GM12801 (cell line): ENCODE data around the gene PRKCZ.

ENCODE experiments used
- TF ChIP-seq, protein P1 (sequence below): IDR thresholded peaks from one replicate; pipeline ENCODE4 v1.5.1; 2011; ENCODE audit warnings: control low read depth; ENCODE audit not compliant: insufficient read length; ENCODE audit errors: extremely low read depth

PRKCZ gene

DNA sequence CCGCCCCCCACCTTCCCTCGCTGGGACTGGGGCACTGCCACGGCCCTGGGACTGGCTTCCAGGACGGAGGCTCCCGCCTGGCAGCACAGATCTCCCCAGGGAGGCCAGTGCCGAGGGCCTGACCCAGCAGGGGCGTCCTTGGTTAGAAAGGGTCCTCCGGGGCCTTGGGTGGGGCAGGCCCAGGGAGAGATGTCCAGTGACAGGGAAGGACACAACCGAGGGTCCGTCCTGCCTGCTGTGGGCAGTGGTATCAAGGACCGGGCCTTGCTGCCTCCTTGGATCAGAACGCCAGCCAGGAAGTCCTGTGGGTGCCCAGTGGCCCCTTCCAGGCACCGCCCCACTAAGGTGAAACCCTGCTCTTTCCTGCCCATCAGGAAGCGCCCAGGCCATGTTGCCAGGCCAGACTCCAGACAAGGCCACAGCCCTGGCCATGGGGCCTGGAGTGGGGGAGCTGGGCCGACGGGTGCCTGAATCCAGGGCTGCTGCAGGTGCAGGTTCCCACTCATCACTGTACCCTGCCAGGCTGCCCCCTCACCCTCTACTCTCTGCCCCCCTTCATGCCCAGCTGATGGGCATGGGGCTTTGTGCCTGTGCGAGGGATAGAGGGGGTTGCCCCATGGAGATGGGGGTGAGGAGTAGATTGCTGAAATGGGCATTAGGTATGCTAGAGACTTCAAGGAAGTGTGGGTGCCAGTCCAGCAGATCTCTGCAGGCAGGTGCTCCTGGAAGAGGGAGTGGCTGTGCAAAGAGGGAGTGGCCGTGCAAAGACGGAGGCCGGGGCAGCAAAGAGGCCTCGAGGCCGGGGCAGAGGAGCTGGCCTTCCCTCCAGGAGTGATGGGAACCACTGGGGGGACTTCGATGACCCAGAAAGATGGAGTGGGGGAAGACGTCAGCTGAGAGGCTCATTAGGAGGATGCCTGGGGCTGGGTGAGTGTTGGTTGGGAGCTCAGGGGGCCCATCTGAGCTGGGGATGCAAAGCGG is 2.2 kb upstream of the PRKCZ start:
- TF ChIP-seq, protein P1, sequence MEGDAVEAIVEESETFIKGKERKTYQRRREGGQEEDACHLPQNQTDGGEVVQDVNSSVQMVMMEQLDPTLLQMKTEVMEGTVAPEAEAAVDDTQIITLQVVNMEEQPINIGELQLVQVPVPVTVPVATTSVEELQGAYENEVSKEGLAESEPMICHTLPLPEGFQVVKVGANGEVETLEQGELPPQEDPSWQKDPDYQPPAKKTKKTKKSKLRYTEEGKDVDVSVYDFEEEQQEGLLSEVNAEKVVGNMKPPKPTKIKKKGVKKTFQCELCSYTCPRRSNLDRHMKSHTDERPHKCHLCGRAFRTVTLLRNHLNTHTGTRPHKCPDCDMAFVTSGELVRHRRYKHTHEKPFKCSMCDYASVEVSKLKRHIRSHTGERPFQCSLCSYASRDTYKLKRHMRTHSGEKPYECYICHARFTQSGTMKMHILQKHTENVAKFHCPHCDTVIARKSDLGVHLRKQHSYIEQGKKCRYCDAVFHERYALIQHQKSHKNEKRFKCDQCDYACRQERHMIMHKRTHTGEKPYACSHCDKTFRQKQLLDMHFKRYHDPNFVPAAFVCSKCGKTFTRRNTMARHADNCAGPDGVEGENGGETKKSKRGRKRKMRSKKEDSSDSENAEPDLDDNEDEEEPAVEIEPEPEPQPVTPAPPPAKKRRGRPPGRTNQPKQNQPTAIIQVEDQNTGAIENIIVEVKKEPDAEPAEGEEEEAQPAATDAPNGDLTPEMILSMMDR, result no peak

DNA sequence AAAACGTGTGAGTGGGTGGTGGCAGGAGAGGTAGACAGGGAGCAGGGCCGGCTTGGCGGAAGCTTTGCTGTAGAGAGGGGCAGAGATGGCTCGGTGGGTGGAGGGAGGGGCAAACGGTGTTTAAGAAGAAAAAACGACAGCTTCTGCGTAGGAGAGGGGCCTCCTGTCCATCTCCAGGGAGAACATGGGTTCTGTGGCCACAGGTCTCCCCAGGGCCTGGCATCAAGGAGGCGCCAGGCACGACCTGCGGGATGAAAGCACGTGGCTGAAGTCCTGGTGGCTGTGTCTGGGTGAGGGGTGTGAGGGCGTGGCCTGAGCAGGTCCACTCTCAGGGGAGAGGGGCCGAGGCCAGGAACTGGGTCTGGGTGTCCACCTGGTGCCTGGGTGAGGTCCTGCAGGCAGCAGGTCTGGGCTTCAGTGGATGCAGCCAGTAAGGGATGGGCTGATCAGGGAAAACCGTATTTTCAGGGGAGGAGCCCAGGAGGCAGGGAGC is 940 bp upstream of the PRKCZ start:
- TF ChIP-seq, protein P1, result no peak

DNA sequence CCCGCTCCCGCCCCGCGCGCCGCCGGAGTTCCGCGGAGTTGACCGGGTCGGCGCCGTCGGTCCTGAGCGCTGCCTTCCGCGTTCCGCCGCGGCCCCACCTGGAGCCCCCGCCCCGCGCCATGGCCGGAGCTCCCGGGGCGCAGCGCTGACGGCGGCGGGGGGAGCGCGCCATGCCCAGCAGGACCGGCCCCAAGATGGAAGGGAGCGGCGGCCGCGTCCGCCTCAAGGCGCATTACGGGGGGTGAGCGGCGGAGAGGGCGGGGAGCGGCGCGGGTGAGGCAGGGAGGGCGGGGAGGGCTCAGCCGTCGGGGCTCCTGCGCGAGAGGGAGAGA is 216 bp downstream of the PRKCZ start:
- TF ChIP-seq, protein P1, result no peak

DNA sequence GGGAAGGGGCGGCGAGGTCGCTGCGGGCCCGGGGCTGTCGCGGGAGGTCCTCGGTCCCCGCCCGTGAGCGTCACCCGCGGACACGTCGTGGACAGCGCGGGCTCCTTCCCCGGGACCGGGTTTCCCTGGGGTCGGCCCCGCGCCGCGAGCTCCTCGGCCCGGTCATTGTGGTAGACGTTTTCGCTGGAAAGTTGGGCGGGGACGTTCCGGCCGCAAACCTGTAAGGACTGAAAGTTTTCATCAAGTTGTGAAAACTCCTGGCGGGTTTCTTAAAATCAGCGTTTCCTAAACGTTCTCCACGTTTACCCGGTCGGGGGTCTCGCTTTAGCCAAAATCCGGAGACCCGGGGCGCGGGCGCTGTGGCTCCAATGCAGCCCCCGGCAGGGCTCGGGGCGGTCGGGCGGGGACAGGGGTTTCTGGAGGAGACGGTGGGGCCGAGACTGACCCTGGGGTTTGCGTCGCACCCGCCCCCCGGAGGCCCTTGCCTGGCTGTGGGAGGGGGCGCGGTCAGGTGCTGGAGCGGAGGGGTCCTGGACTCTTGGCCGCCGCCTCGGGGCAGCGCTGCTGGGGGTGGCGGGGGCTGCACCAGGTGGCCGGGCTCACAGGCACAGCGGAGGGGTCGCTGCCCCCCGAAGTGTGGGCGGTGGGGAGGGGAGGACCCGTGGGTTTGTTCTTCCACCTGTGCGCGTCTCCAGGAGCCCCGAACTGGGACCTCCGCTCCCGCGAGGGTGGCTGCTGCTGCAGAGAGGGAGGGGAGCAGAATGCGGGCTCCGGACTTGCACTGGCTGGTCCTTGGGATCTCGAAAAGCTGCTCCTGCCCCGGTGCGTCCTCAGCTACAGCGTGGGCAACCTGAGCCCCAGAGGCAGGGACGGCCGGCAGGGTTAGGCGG is 827 bp downstream of the PRKCZ start:
- TF ChIP-seq, protein P1, result no peak

DNA sequence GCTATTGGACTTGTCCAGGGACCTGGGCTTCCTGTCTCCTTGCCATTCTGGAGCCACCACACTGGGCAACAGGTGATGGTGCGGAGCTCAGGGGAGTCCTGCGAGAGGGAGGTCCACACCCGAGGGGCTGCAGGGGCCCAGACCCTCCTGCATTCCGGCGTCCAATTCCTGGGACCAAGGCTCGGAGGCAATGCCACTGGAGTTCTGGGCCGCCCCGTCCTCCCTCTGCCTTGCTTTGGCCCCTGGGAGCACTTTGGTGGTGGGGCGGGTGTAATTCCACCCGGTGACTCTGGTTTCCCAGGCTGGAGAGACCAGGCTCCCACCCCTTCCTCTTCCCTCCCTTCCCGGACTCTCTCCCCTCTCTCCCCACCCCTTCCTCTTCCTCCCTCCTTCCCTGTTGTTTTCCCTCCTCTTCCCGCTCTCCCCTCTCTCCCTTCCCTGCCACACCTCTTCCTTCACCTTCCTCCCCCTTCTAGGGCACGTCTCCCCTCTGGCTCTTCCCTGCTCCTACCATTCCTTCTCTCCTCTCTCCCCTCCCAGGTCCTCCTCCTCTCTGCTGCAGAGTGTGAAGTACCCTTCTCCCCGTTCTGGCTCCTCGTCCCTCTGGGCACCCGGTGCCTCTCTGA is 2.0 kb downstream of the PRKCZ start:
- TF ChIP-seq, protein P1, result no peak

DNA sequence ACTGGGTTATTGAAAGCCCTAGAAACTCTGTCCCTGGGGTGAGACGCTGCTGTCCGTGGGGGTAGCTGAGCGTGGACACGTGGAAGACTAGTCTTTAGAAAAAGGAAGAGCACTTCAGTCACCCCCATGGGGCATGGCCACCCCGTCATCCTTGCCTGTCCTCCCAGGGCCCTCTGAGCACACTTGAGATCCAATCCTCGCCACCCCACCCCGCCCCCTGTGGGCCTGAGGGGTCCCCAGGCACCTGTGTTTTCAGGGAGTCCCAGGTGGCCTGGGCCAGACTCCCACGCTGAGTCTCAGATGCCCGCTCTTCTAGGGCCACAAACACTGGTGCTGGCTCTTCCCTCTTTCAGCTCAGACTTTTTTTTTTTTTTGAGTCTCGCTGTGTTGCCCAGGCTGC is 2.5 kb downstream of the PRKCZ start:
- TF ChIP-seq, protein P1, result no peak

DNA sequence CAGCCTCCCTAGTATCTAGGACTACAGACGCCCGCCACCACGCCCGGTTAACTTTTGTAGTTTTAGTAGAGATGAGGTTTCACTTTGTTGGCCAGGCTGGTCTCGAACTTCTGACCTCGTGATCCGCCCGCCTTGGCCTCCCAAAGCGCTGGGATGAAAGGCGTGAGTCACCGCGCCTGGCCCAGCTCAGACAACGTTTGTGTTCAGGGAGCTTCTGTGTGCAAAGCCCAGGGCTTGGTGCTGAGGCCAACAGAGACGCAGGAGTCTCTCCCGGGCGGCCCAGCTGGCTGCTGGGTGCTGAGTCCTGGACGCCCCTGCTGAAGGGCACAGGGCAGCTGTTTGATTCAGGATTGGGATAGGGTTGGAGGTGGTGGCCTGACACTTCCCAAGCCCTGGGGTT is 3.0 kb downstream of the PRKCZ start:
- TF ChIP-seq, protein P1, result no peak
